Right lobe of liver (tissue), 4 donors: ENCODE results near the gene GSTO1.

Source experiments
- POLR2A ChIP-seq: fragments of 450-650 bp; IDR thresholded peaks from one replicate; pipeline ENCODE4 v1.6.1; 2017; ENCODE audit warnings: antibody characterized with exemption, mild to moderate bottlenecking
- TF ChIP-seq, protein P1 (sequence below), 4 donors: fragments of 200-600 bp in 3 of 4; fragments of 450-650 bp in 1 of 4; IDR thresholded peaks; one replicate each; pipeline versions ENCODE4 v1.5.1 to v1.8.0; 2016 to 2022; ENCODE audit warnings: antibody characterized with exemption in 4 of 4, mild to moderate bottlenecking in 2 of 4
- donor health status: DM: no; HTN: no; CAD: no.
- donor health status: DM: no; HTN: no; CAD: no.
- donor health status: DM: no; HTN: yes; CAD: no.

GRCh38 chr10:104231784-104232612 lies 22.7 kb upstream of the GSTO1 start, which contains the start of gene CFAP43:
- TF ChIP-seq POLR2A: no peak
- TF ChIP-seq, protein P1, sequence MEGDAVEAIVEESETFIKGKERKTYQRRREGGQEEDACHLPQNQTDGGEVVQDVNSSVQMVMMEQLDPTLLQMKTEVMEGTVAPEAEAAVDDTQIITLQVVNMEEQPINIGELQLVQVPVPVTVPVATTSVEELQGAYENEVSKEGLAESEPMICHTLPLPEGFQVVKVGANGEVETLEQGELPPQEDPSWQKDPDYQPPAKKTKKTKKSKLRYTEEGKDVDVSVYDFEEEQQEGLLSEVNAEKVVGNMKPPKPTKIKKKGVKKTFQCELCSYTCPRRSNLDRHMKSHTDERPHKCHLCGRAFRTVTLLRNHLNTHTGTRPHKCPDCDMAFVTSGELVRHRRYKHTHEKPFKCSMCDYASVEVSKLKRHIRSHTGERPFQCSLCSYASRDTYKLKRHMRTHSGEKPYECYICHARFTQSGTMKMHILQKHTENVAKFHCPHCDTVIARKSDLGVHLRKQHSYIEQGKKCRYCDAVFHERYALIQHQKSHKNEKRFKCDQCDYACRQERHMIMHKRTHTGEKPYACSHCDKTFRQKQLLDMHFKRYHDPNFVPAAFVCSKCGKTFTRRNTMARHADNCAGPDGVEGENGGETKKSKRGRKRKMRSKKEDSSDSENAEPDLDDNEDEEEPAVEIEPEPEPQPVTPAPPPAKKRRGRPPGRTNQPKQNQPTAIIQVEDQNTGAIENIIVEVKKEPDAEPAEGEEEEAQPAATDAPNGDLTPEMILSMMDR (IDR thresholded peaks at IDR 0.05): no peak
